Measurements from ENCODE around the gene NISCH. TPM values are rescaled to one million over a fixed set of nuclear protein-coding genes. Genes with fewer than 3 reads are reported as not detected.

The NISCH gene
- total and polyA plus RNA-seq, 2 of the 8 experiments (the other 6 are each of a cell fraction or from before 2014, with no cell fraction given) = 71.2 to 71.9 TPM

GRCh38 chr3:52406791-52407510 lies 48.5 kb upstream of the NISCH start:
- Histone ChIP-seq H3K9ac (replicated peaks in 1 of 4; ENCODE audit: extremely low read depth in 1 of 4, low read depth in 3 of 4, low read length in 3 of 4) (no peak overlapping the region), H3K27ac (ENCODE audit: low read depth, low read length) (no peak overlapping the region), H3K4ac (replicated peaks; ENCODE audit: insufficient read length, low read depth, low read length) (no peak overlapping the region), H3K9me3 (ENCODE audit: insufficient read depth in 2 of 2, low read depth in 1 of 2, low read length in 1 of 2) (no peaks in the 10 kb centered on the region), H2BK12ac (ENCODE audit: low read depth, low read length) (no peak overlapping the region), H3K14ac (ENCODE audit: insufficient read length) (no peak overlapping the region), H3K23ac (ENCODE audit: insufficient read length) (no peak overlapping the region), H2BK15ac (ENCODE audit: low read length) (no peak overlapping the region), H2BK120ac (replicated peaks; ENCODE audit: low read depth, low read length) (no peak overlapping the region), H4K5ac (ENCODE audit: insufficient read length, low read depth, low read length) (no peak overlapping the region), H3K4me1 (replicated peaks in 1 of 4; ENCODE audit: control insufficient read depth in 3 of 4, insufficient read depth in 4 of 4, low read length in 3 of 4) (peaks cover 0 to 14% (median 4%) of the 10 kb centered on the region in 4 experiments; a peak in 6 of 7 replicates), H3K4me2 (ENCODE audit: insufficient read depth in 1 of 2, low read depth in 2 of 2, low read length in 2 of 2) (no peak overlapping the region), H2AFZ (ENCODE audit: low read length) (no peak overlapping the region), H3K23me2 (ENCODE audit: low read depth, low read length) (peaks cover 11% of the 10 kb centered on the region), H3K56ac (replicated peaks; ENCODE audit: insufficient read length, low read depth, low read length) (no peak overlapping the region), H2BK5ac (ENCODE audit: low read depth, low read length) (no peak overlapping the region), H4K20me1 (replicated peaks in 1 of 2; ENCODE audit: control insufficient read depth in 1 of 2, insufficient read depth in 2 of 2, low read length in 2 of 2) (peaks cover 6 to 9% of the 10 kb centered on the region in 2 experiments), H4K8ac (ENCODE audit: extremely low read depth, insufficient read depth, low read length) (no peak overlapping the region), H4K91ac (replicated peaks; ENCODE audit: insufficient read length, low read length) (no peak overlapping the region), H3K79me2 (ENCODE audit: control insufficient read depth in 1 of 2, insufficient read depth in 2 of 2, low read length in 2 of 2) (peaks cover 0 to 14% of the 10 kb centered on the region in 2 experiments; a peak in 2 of 4 replicates), H2BK20ac (ENCODE audit: low read length) (no peak overlapping the region), H2AK5ac (ENCODE audit: low read depth, low read length) (no peak overlapping the region), H3K18ac (ENCODE audit: extremely low read depth, low read length) (no peak overlapping the region), H3K4me3 (ENCODE audit: extremely low read depth in 1 of 4, insufficient read depth in 2 of 4, low read depth in 3 of 4, low read length in 4 of 4) (no peak overlapping the region), H3K27me3 (replicated peaks in 1 of 4; ENCODE audit: control insufficient read depth in 3 of 4, extremely low read depth in 1 of 4, insufficient read depth in 3 of 4, low read length in 3 of 4) (no peaks in the 10 kb centered on the region), H3K36me3 (ENCODE audit: control insufficient read depth in 2 of 4, insufficient read depth in 4 of 4, low read length in 3 of 4) (peaks cover 27 to 55% (median 51%) of the 10 kb centered on the region in 4 experiments), H3K79me1 (ENCODE audit: low read depth, low read length) (peaks cover 4% of the 10 kb centered on the region; the same call in 1 of the 2 replicates)
- FAIRE-seq (no peak), DNase-seq (ENCODE audit: low read depth in 1 of 2, low spot score in 2 of 2) (no peak)
- CTCF ChIA-PET (ENCODE audit: partially characterized antibody) = interaction anchor here (0.7 to 11.1 kb wide), 6 partner anchors 8 to 105 kb away, joined by 3 to 150 read pairs (median 4); no protein-coding TSS in a partner anchor
- 92% methylated on average over 20 of the region's 20 CpGs; no CpG with 5 or more reads in 1 of the 2 experiments for WGBS, 2 experiments (ENCODE audit: extremely low coverage in 1 of 2, insufficient coverage in 1 of 2, insufficient read length in 1 of 2, insufficient replicate concordance in 2 of 2, low coverage in 1 of 2, low lambda C conversion rate in 2 of 2, missing lambda C conversion rate in 1 of 2)
- POLR2A ChIA-PET (ENCODE audit: partially characterized antibody) = interaction anchor here (0.8 to 5.0 kb wide), 7 partner anchors 8 to 115 kb away, joined by 3 to 23 read pairs (median 4); no protein-coding TSS in a partner anchor

Data from H1 (cell line).